Lower leg skin (tissue), 3 donors: ENCODE measurements around the gene CTNS.

ENCODE experiments used
- POLR2A ChIP-seq, 2 donors: fragments of 450-650 bp; IDR thresholded peaks; one replicate each; pipeline ENCODE4 v1.6.1; 2016 to 2017; ENCODE audit warnings: antibody characterized with exemption in 2 of 2, mild to moderate bottlenecking in 1 of 2, moderate library complexity in 1 of 2
- TF ChIP-seq, protein P1 (sequence below), 3 donors: fragments of 450-650 bp; IDR thresholded peaks; one replicate each; pipeline ENCODE4 v1.5.1; 2016; ENCODE audit warnings: antibody characterized with exemption in 3 of 3, mild to moderate bottlenecking in 3 of 3, moderate library complexity in 2 of 3

DNA sequence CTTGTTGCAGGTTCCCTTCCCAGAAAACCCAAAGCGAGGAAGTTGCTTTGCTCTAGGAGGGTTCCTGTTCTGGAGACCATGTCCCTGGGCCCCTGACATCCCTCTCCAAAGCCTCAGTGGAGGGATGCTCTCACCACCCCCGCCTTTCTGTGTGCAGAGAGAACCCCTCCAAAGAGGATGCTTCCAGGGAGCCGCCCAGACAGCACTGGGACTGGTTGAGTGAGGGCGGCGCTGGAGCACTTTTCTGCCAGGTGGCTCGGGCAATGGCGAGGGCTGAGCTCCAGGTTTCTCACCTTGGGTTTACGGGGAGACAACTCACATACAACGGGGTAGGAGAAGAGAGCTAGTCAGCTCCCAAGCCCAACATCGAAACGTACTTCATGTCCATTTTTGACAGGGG lies 39.3 kb downstream of the CTNS start:
- TF ChIP-seq, protein P1, sequence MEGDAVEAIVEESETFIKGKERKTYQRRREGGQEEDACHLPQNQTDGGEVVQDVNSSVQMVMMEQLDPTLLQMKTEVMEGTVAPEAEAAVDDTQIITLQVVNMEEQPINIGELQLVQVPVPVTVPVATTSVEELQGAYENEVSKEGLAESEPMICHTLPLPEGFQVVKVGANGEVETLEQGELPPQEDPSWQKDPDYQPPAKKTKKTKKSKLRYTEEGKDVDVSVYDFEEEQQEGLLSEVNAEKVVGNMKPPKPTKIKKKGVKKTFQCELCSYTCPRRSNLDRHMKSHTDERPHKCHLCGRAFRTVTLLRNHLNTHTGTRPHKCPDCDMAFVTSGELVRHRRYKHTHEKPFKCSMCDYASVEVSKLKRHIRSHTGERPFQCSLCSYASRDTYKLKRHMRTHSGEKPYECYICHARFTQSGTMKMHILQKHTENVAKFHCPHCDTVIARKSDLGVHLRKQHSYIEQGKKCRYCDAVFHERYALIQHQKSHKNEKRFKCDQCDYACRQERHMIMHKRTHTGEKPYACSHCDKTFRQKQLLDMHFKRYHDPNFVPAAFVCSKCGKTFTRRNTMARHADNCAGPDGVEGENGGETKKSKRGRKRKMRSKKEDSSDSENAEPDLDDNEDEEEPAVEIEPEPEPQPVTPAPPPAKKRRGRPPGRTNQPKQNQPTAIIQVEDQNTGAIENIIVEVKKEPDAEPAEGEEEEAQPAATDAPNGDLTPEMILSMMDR (IDR thresholded peaks at IDR 0.05) = no peak
- TF ChIP-seq POLR2A (IDR thresholded peaks at IDR 0.05) = no peak
